Thyroid gland (tissue), 4 donors: ENCODE results near the gene CST7.

ENCODE experiments used
- CTCF ChIP-seq, 6 experiments: fragments of 200-600 bp in 3 of 6; fragments of 450-650 bp in 3 of 6; sonication (generic) in 3 of 6; IDR thresholded peaks; one replicate each; pipeline ENCODE4 v1.5.1; 2016 to 2019; ENCODE audit warnings: antibody characterized with exemption in 6 of 6, mild to moderate bottlenecking in 2 of 6, inconsistent platforms in 1 of 6, moderate library complexity in 1 of 6
- POLR2A ChIP-seq, 2 donors: fragments of 450-650 bp; IDR thresholded peaks; one replicate each; pipeline ENCODE4 v1.6.1; 2017; ENCODE audit warnings: antibody characterized with exemption in 2 of 2, mild to moderate bottlenecking in 2 of 2, moderate library complexity in 1 of 2

GRCh38 chr20:24981282-24981681 is 32.2 kb downstream of the CST7 start:
- TF ChIP-seq CTCF (IDR thresholded peaks at IDR 0.05) (no peak), POLR2A (IDR thresholded peaks at IDR 0.05) (no peak)
